ENCODE measurements around the gene ASCC1. TPM values are rescaled to one million over a fixed set of nuclear protein-coding genes. Genes with fewer than 3 reads are reported as not detected.

ASCC1 gene
- total RNA-seq, 1 donor from 2014 or later, result 33.3 TPM

DNA sequence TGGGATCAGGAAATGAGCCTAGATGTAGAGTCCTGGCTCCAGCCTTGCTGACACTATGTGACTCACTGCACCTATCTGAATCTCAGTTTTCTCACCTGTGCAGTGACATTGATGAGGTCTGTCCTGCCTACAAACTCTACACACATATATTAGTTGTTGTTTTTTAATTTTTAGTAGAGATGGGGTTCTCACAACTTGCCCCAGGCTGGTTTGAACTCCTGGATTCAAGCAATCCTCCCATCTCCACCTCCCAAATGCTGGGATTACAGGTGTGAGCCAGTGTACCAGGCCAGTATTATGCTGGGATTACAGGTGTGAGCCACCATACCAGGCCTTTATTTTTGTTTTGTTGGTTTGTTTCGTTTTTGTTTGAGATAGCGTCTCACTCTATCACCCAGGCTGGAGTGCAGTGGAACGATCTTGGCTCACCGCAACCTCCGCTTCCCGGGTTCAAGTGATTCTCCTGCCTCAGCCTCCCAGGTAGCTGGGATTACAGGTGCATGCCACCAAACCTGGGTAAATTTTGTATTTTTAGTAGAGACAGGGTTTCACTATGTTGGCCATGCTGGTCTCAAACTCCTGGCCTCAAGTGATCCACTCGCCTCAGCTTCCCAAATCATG is 45.8 kb upstream of the ASCC1 start:
- H3K27me3 Mint-ChIP-seq (ENCODE audit: unreplicated experiment), result peaks cover 2% of the 10 kb centered on the region
- TF ChIP-seq, protein P1, sequence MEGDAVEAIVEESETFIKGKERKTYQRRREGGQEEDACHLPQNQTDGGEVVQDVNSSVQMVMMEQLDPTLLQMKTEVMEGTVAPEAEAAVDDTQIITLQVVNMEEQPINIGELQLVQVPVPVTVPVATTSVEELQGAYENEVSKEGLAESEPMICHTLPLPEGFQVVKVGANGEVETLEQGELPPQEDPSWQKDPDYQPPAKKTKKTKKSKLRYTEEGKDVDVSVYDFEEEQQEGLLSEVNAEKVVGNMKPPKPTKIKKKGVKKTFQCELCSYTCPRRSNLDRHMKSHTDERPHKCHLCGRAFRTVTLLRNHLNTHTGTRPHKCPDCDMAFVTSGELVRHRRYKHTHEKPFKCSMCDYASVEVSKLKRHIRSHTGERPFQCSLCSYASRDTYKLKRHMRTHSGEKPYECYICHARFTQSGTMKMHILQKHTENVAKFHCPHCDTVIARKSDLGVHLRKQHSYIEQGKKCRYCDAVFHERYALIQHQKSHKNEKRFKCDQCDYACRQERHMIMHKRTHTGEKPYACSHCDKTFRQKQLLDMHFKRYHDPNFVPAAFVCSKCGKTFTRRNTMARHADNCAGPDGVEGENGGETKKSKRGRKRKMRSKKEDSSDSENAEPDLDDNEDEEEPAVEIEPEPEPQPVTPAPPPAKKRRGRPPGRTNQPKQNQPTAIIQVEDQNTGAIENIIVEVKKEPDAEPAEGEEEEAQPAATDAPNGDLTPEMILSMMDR (IDR thresholded peaks at IDR 0.05; ENCODE audit: partially characterized antibody, unreplicated experiment), result no peak
- no peaks in the 10 kb centered on the region for H3K36me3 Mint-ChIP-seq (ENCODE audit: unreplicated experiment)
- no peak for DNase-seq
- peaks cover 12% of the 10 kb centered on the region for H3K9me3 Mint-ChIP-seq (ENCODE audit: unreplicated experiment)
- peak overlapping the region; percentile 89 for H3K27ac Mint-ChIP-seq (ENCODE audit: unreplicated experiment)
- peak overlapping the region; percentile 85 for H3K4me3 Mint-ChIP-seq (ENCODE audit: unreplicated experiment)
- peaks cover 26% of the 10 kb centered on the region for H3K4me1 Mint-ChIP-seq (ENCODE audit: low read depth, unreplicated experiment)

DNA sequence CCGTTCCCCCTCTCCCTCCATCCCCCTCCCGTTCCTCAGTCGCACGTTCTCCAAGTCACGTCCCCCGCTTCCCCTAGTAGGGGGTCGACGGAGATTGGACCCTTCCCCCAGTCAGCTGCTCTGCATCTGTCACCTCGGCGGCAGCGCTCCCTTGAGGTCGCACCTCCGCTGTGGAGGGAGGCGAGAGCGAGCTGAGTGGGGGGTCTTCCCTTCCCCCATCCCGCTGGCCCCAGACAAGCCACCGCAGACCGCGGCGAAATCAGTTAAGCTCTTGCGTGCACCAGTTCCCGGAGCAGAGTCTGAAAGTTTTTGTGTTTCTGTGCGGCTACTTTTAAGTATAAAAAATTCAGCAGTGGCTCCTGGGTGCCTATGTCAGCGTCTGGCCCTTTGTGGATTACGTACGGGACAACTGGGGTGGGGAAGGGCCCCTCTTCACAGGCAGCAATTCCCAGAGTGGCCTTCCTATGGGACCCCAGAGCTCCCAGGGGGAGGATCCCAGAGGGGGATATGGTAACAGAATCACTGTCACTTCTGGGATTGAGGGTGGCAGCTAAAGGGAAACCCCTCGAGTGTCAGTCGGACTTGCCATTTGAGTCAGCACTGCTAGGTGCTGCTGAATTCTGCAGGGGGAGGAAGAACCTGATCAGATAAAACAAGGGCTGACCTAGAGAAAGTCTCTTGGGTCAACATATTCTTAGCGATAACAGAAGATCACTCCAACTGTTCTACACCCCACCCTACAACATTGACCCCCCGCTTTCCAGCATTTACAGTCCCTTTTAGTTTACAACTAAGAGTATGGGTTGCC is 45.1 kb upstream of the ASCC1 start:
- H3K4me3 Mint-ChIP-seq (ENCODE audit: unreplicated experiment), result peak overlapping the region; percentile 85
- peak overlapping the region; percentile 89 for H3K27ac Mint-ChIP-seq (ENCODE audit: unreplicated experiment)
- peaks cover 2% of the 10 kb centered on the region for H3K27me3 Mint-ChIP-seq (ENCODE audit: unreplicated experiment)
- H3K36me3 Mint-ChIP-seq (ENCODE audit: unreplicated experiment), result no peaks in the 10 kb centered on the region
- H3K9me3 Mint-ChIP-seq (ENCODE audit: unreplicated experiment), result peaks cover 12% of the 10 kb centered on the region
- peak; percentile 33 for DNase-seq
- peaks cover 29% of the 10 kb centered on the region for H3K4me1 Mint-ChIP-seq (ENCODE audit: low read depth, unreplicated experiment)
- TF ChIP-seq, protein P1 (IDR thresholded peaks at IDR 0.05; ENCODE audit: partially characterized antibody, unreplicated experiment), result no peak

DNA sequence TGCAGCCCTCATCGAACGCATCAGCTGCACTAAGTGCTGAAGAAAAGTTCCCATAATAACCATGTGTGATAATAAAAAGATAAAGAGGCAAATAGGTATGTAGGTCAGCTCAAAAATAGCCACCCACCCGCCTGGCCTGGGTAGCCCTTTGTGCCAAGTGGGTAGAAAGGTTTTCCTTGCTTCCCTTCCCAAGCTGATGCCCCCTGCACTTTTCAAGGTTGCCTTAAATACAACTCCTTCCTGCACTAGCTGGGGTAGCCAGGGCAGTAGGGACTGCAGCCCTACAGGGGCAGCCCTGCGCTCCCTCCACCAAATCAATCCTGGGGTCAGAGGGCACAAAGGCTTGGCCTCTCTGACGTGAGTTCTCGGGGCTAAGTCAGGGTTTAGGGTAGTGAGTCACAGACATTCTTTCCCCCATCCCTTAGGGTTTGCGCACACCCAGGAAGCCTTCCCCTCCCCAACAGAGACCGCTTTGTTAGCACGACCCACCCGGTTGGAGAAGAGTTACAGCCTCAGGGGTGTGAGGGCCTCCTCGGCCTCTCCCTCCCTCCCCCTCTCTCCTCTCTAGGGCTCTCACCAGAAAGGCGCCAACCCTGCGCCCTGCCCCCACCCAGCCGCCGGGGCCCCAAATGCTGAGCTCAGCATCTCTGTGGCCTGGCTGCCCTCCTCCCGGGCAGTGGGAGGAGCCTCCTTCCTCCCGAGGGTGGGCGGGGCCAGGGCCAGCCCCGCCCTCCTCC is 44.3 kb upstream of the ASCC1 start:
- TF ChIP-seq, protein P1 (IDR thresholded peaks at IDR 0.05; ENCODE audit: partially characterized antibody, unreplicated experiment), result no peak
- Mint-ChIP-seq H3K36me3 (ENCODE audit: unreplicated experiment) (no peaks in the 10 kb centered on the region), H3K27me3 (ENCODE audit: unreplicated experiment) (peaks cover 2% of the 10 kb centered on the region), H3K27ac (ENCODE audit: unreplicated experiment) (peak overlapping the region; percentile 98), H3K4me3 (ENCODE audit: unreplicated experiment) (peak overlapping the region; percentile 83), H3K4me1 (ENCODE audit: low read depth, unreplicated experiment) (peaks cover 33% of the 10 kb centered on the region), H3K9me3 (ENCODE audit: unreplicated experiment) (peaks cover 12% of the 10 kb centered on the region)
- peak; percentile 96 for DNase-seq

DNA sequence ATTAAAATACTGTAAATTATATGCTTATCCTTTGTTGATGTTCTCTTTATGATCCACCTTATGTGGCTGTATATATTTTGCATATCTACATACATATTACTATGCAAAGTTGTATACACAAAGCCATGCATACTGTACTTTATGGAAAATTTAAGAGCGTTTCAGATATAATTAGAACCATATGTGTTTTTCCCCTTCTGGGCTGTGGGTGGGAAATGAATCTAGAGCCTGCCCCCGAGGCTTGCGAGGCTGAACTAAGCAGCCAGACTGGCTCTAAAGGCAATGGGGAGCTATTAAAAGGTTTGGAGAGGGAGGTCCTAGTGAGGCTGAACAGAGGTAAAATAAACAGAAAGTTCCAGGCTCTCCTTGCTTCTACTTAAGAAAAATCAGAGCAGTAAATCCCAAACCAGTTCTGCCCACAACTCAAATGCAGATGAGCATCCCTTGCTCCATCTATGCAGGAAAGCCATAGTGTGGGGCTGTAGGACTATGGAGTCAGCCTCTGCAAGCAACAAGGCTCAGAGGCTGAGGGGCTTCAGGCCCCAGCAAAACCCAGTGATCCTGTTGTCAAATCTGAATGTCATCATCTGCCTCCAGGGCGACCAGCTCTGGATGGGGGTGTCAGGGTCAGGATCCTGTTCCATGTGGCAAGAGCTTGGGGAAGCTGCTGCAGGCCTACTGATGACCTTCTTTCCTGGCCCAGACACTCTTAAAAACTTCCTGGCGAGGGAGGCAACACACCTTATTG is 43.6 kb upstream of the ASCC1 start:
- TF ChIP-seq, protein P1 (IDR thresholded peaks at IDR 0.05; ENCODE audit: partially characterized antibody, unreplicated experiment), result no peak
- peak; percentile 27 for DNase-seq
- H3K27ac Mint-ChIP-seq (ENCODE audit: unreplicated experiment), result peak overlapping the region; percentile 98

More for the DNA sequence above, 43.6 kb upstream of the ASCC1 start:
- Mint-ChIP-seq H3K36me3 (ENCODE audit: unreplicated experiment) (no peaks in the 10 kb centered on the region), H3K9me3 (ENCODE audit: unreplicated experiment) (peaks cover 12% of the 10 kb centered on the region), H3K27me3 (ENCODE audit: unreplicated experiment) (peaks cover 2% of the 10 kb centered on the region), H3K4me1 (ENCODE audit: low read depth, unreplicated experiment) (peaks cover 40% of the 10 kb centered on the region), H3K4me3 (ENCODE audit: unreplicated experiment) (peak overlapping the region; percentile 83)

All from glutamatergic neuron (in vitro differentiated cells).